ENCODE measurements around the gene AGAP1. TPM values are rescaled to one million over a fixed set of nuclear protein-coding genes. Genes with fewer than 3 reads are reported as not detected.

Gene AGAP1
- total and polyA plus RNA-seq, 2 donors (not counting 3 experiments of a cell fraction or from before 2014, with no cell fraction given), result 10.2 to 20.9 TPM

GRCh38 chr2:235945608-235946140, 451.8 kb downstream of the AGAP1 start:
- Histone ChIP-seq H3K27me3 (ENCODE audit: control insufficient read depth in 2 of 2, insufficient read depth in 2 of 2, low read length in 2 of 2) (no peaks in the 10 kb centered on the region), H3K9me3 (replicated peaks; ENCODE audit: control insufficient read depth, insufficient read depth, low read length) (no peaks in the 10 kb centered on the region), H3K79me2 (ENCODE audit: control insufficient read depth, insufficient read depth, low read length) (no peaks in the 10 kb centered on the region), H3K4me3 (replicated peaks in 1 of 3; ENCODE audit: insufficient read depth in 1 of 3, low read depth in 1 of 3, low read length in 3 of 3) (no peak overlapping the region), H3K4me2 (ENCODE audit: insufficient read depth, low read length) (no peak overlapping the region), H3K9me1 (replicated peaks; ENCODE audit: control insufficient read depth, extremely low read depth, insufficient read depth, low read length) (no peaks in the 10 kb centered on the region), H4K20me1 (replicated peaks; ENCODE audit: control insufficient read depth, extremely low read depth, insufficient read depth, low read length) (no peaks in the 10 kb centered on the region), H2AFZ (ENCODE audit: low read depth, low read length) (no peak overlapping the region), H3K9ac (replicated peaks; ENCODE audit: extremely low read depth, insufficient read depth, low read length) (no peak overlapping the region), H3K36me3 (ENCODE audit: control insufficient read depth in 2 of 2, extremely low read depth in 1 of 2, insufficient read depth in 2 of 2, low read length in 2 of 2) (no peaks in the 10 kb centered on the region), H3K27ac (ENCODE audit: insufficient read depth, low read depth, low read length) (no peak overlapping the region), H3K4me1 (ENCODE audit: control insufficient read depth, extremely low read depth, insufficient read depth, low read length) (peaks cover 3% of the 10 kb centered on the region)
- DNase-seq (ENCODE audit: low read depth, low spot score), result no peak
- dilution Hi-C loops (cut with MboI; ENCODE audit: extremely low pct_ligation_motif_present, low sequenced_read_pairs), result no loop called here
- BruUV-seq (replicated peaks), result no TSS peak
- intact Hi-C loops (cut with micrococcal nuclease), result no loop called here
- no peak for TF ChIP-seq FOS (IDR thresholded peaks at IDR 0.05; ENCODE audit: borderline replicate concordance, insufficient read depth, low read length)
- no peak for TF ChIP-seq MYC (IDR thresholded peaks at IDR 0.05; ENCODE audit: low read depth, low read length)
- no peak for TF ChIP-seq JUN (IDR thresholded peaks at IDR 0.05; ENCODE audit: borderline replicate concordance, insufficient read depth, insufficient read length, low read depth)
- TF ChIP-seq MAX (IDR thresholded peaks at IDR 0.05; ENCODE audit: insufficient read depth, insufficient read length), result no peak
- TF ChIP-seq GATA2 (IDR thresholded peaks at IDR 0.05; ENCODE audit: insufficient read depth, insufficient read length, low read depth, low read length), result no peak
- TF ChIP-seq POLR2A (IDR thresholded peaks at IDR 0.05; ENCODE audit: low read depth, low read length), result no peak
- TF ChIP-seq EZH2 (IDR thresholded peaks at IDR 0.05; ENCODE audit: borderline replicate concordance, low read depth, low read length, severe bottlenecking), result no peak
- no peak for TF ChIP-seq POLR2AphosphoS5 (IDR thresholded peaks at IDR 0.05; ENCODE audit: insufficient read depth, low read depth, low read length)
- TF ChIP-seq CTCF (IDR thresholded peaks at IDR 0.05; ENCODE audit: extremely low read depth in 1 of 2, insufficient read depth in 1 of 2, low read depth in 1 of 2, low read length in 2 of 2), result no peak
- no peak for FAIRE-seq
- CTCF ChIA-PET, result interaction anchor here (1.0 to 1.7 kb wide), 6 partner anchors 9 to 235 kb away, joined by 3 to 5 read pairs (median 4); no protein-coding TSS in a partner anchor
- POLR2A ChIA-PET, result interaction anchor here (0.8 kb wide), 1 partner anchor 9 kb away, joined by 12 read pairs; no protein-coding TSS in a partner anchor

Data from endothelial cell of umbilical vein (primary cell).